Measurements from ENCODE around the gene KRT33B. TPM values are rescaled to one million over a fixed set of nuclear protein-coding genes. Genes with fewer than 3 reads are reported as not detected.

KRT33B gene
- total and polyA plus RNA-seq, 2 experiments from 2014 or later = 0.35 TPM; not detected in 1

DNA sequence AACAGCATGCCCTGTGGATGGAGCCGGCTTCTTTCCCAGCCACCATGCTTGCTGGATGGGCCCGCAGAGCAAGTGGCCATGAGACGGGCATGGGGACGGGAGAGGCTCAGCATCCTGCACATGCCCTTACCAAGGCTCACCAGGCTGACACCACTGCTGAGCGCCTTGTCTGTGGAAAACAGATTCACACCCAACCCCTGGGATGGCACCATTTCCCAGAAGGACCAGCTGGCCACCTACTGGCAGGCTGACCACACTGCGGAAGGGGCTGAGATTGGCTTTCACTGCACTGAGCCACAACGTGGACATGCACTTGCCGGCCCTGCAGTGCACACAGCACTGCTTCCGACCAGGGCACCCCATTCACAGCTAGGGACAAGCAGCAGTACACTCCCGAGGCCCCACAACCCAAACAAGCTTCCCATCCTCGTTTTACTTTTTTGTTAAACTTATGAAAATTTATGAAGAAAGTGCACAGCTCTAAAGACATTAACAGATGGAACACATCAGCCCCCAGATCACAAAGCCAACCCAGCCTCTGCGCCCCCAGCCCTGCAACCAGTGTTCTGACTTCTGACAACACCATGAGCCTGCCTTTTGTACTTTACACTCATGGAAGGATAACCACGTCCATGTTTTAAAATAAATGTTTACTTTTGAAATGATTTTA is 40.2 kb downstream of the KRT33B start:
- H3K36me3 ChIP-seq (replicated peaks; ENCODE audit: insufficient read depth, low read depth) = no peaks in the 10 kb centered on the region
- WGBS (ENCODE audit: low lambda C conversion rate, missing lambda C conversion rate) = 53% methylated on average over 13 of the region's 13 CpGs
- DNase-seq (ENCODE audit: low spot score) = peak; percentile 72

GRCh38 chr17:41328207-41328606 is 41.4 kb downstream of the KRT33B start:
- 90% methylated on average over 7 of the region's 7 CpGs for WGBS (ENCODE audit: low lambda C conversion rate, missing lambda C conversion rate)
- Histone ChIP-seq H2AFZ (no peak overlapping the region), H4K20me1 (ENCODE audit: insufficient read depth, poor library complexity, severe bottlenecking) (no peaks in the 10 kb centered on the region), H3K27me3 (no peaks in the 10 kb centered on the region), H3K79me2 (no peaks in the 10 kb centered on the region), H3K4me1 (ENCODE audit: insufficient read depth) (no peaks in the 10 kb centered on the region), H3K27ac (no peak overlapping the region), H3K9me2 (replicated peaks; ENCODE audit: insufficient read depth) (no peaks in the 10 kb centered on the region), H3K4me2 (no peak overlapping the region), H3K36me3 (replicated peaks; ENCODE audit: insufficient read depth, low read depth) (no peaks in the 10 kb centered on the region), H3K4me3 (no peak overlapping the region), H3K9me3 (ENCODE audit: low read depth) (no peaks in the 10 kb centered on the region)
- no peak for DNase-seq (ENCODE audit: low spot score)
- no peak for TF ChIP-seq CTCF (IDR thresholded peaks at IDR 0.05; ENCODE audit: poor library complexity)
- TF ChIP-seq EZH2phosphoT487 (IDR thresholded peaks at IDR 0.05; ENCODE audit: low read depth, severe bottlenecking, unreplicated experiment) = no peak
- no peak for TF ChIP-seq EZH2 (IDR thresholded peaks at IDR 0.05; ENCODE audit: borderline replicate concordance)

More for the DNA sequence above, 40.2 kb downstream of the KRT33B start:
- H3K27ac ChIP-seq = no peak overlapping the region
- H3K27me3 ChIP-seq = no peaks in the 10 kb centered on the region
- no peak overlapping the region for H2AFZ ChIP-seq
- no peaks in the 10 kb centered on the region for H3K79me2 ChIP-seq
- H3K4me2 ChIP-seq = no peak overlapping the region
- H3K4me3 ChIP-seq = no peak overlapping the region
- no peaks in the 10 kb centered on the region for H4K20me1 ChIP-seq (ENCODE audit: insufficient read depth, poor library complexity, severe bottlenecking)
- TF ChIP-seq CTCF (IDR thresholded peaks at IDR 0.05; ENCODE audit: poor library complexity) = peak; percentile 61
- no peak for TF ChIP-seq EZH2phosphoT487 (IDR thresholded peaks at IDR 0.05; ENCODE audit: low read depth, severe bottlenecking, unreplicated experiment)
- no peak for TF ChIP-seq EZH2 (IDR thresholded peaks at IDR 0.05; ENCODE audit: borderline replicate concordance)
- H3K9me2 ChIP-seq (replicated peaks; ENCODE audit: insufficient read depth) = no peaks in the 10 kb centered on the region
- H3K9me3 ChIP-seq (ENCODE audit: low read depth) = no peaks in the 10 kb centered on the region
- H3K4me1 ChIP-seq (ENCODE audit: insufficient read depth) = no peaks in the 10 kb centered on the region

DNA sequence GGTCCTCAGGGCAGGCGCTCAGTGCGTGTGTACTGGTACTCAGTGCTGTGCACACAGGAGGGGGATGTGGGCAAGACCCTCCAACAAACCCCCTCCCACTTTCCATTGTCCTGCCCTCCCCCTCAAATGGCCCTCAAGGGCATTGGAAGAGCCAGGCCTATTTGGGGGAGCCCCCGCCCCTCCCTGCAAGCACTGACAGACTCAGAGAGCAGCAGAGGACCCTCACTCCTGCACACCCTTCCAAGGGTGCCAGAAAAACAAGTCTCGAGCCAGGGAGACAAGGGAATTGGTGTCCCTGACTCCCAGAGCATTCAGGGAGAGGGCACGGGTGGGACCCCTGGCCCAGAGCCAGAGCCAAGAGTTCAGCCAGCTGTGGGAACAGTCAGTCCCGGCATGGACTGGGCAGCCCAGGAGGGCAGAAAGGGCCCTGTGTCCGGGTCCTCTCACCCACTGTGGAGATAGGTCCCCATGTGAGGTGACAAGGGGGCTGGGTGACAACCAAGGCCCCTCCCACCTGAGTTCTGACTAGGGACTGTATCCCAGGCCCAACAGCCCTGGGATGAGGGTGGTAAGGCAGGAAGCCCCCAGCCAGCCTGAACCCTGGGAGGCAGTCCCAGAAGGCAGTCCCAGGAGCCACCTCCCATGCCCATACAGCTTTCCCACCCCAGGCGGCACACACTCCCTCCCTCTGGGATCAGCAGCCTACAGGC is 42.0 kb downstream of the KRT33B start:
- no peak overlapping the region for H2AFZ ChIP-seq
- no peaks in the 10 kb centered on the region for H3K79me2 ChIP-seq
- no peaks in the 10 kb centered on the region for H3K9me2 ChIP-seq (replicated peaks; ENCODE audit: insufficient read depth)
- H3K4me3 ChIP-seq = no peak overlapping the region
- no peaks in the 10 kb centered on the region for H3K9me3 ChIP-seq (ENCODE audit: low read depth)
- H3K4me2 ChIP-seq = no peak overlapping the region
- DNase-seq (ENCODE audit: low spot score) = no peak
- WGBS (ENCODE audit: low lambda C conversion rate, missing lambda C conversion rate) = 91% methylated on average over 8 of the region's 8 CpGs
- H3K36me3 ChIP-seq (replicated peaks; ENCODE audit: insufficient read depth, low read depth) = no peaks in the 10 kb centered on the region
- H3K27ac ChIP-seq = no peak overlapping the region
- H3K4me1 ChIP-seq (ENCODE audit: insufficient read depth) = no peaks in the 10 kb centered on the region
- H4K20me1 ChIP-seq (ENCODE audit: insufficient read depth, poor library complexity, severe bottlenecking) = no peaks in the 10 kb centered on the region
- no peaks in the 10 kb centered on the region for H3K27me3 ChIP-seq
- no peak for TF ChIP-seq EZH2phosphoT487 (IDR thresholded peaks at IDR 0.05; ENCODE audit: low read depth, severe bottlenecking, unreplicated experiment)

Measured in hepatocyte (in vitro differentiated cells).